ENCODE results near the gene FAM120A. TPM values are rescaled to one million over a fixed set of nuclear protein-coding genes. Genes with fewer than 3 reads are reported as not detected.

Gene FAM120A
- polyA plus RNA-seq, 3 donors, result 70.7 to 75.1 (median 73.2) TPM

DNA sequence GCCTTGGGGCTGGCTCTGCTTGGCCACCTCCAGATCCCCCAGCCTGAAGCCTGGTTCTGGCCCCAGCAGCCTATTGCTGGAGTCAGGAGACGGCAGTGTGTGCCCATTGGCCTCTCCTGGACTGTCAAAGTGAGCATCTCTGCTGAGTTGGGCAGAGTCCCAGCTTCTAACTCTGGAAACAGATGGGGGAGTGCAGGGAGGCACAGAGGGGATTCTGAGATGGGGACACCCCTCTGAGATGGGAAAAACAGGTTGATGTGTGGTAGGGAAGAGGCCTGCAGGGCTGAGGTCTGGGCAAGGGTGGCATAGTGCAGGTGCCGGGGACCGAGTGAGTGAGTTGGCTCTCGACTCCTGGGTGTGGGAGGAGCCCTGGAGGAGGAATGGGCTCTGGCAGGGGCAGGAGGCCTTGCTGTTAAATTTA is 152.4 kb downstream of the FAM120A start:
- no peak for DNase-seq (ENCODE audit: low read depth in 3 of 3, low spot score in 2 of 3)

DNA sequence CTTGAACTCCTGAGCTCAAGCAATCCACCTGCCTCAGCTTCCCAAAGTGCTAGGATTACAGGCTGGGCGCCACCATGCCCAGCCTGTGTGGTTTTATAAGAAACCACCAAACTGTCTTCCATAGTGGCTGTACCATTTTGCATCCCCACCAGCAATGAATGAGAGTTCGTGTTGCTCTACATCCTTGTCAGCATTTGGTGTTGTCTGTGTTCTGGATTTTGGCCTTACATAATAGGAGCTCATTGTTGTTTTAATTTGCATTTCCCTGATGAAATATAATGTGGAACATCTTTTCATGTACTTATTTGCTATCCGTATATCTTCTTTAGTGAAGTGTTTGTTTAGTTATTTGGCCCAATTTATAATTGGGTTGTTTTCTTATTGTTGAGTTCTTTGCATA is 154.7 kb downstream of the FAM120A start:
- no peak for DNase-seq (ENCODE audit: low read depth in 3 of 3, low spot score in 2 of 3)

DNA sequence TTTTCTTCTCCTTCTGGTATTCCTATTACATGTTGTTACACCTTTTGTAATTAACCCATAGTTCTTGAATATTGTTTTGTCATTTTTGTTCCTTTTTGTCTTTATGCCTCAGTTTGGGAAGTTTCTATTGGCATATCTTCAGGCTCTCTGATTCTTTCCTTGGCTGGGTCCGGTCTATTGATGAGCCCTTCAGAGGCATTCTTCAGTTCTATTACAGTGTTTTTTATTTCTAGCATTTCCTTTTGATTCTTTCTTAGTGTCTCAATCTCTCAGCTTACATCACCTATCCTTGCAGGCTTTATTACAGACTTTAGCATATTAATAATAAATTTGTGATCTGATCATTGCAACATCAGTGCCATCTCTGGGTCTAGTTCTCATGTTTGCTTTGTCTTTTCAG is 158.7 kb downstream of the FAM120A start:
- no peak for DNase-seq (ENCODE audit: low read depth in 3 of 3, low spot score in 2 of 3)

DNA sequence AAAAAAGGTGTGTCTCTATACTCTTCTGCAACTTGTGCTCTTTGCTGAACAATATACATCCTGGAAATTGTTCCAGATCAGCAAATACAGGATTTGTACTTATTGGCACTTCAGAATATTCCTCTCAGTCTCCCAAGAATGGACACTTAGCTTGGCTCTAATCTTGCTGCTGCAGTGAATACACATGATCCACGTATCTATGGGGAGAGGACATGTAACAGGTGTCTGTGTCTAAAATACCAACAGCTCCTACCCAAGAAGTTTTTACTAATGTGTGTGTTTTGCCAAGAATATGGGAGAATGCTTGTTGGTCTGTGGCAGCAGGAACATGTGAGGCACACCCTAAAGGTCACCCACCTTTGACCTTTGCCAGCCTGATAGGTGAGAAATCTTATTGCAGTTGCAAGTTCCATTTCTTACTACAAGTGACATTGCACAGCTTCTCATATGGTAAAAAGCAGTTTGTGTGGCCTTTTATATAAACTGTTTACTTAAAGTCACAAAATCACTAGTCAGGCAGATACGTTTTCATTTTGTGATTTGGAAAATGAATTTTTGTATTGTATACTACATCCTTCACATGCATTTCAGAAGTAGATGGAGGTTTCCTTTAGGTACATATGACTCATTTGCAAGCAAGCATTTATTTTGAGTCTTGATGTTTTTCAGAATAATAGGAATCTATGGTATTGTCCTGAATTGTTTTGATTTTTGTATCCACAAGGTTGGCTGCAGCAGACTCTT is 160.7 kb downstream of the FAM120A start:
- no peak for DNase-seq (ENCODE audit: low read depth in 3 of 3, low spot score in 2 of 3)

DNA sequence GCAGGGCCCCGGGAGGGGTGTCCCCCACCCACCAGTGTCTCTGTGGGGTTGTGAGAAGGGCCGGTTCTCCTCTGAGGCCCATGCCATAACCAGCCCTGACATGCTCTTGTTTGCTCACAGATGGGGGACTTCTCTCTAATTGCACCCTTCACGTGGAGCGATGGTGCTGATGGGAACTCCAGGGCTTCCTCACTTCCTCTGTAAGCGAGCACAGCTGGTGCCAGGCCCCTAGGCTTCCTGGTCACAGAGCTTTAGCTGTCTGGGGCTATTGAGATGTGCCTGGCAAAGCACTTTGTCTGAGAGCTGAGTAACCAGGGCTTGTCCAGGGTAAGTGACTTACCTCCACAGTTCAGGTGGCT is 161.3 kb downstream of the FAM120A start:
- DNase-seq (ENCODE audit: low read depth in 3 of 3, low spot score in 2 of 3), result no peak

DNA sequence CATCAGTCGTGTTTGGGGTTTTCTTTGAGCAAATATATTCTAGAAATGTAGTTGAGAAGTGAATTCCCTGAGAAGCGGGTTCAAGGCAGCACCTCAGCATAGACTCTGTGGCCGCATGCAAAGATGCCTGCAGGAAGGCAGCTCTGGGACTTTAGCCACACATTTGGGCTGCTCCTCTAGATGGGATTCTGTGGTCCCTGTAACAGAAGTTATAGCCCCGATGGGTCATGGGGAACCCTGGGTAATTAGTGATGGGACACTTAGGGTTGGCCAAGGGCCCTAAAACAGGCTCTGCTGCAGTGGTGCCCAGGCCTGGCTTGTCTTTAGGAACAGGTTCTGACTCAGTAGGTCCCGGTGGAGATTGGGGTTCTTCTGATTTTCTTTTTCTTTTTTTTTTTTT is 161.7 kb downstream of the FAM120A start:
- DNase-seq (ENCODE audit: low read depth in 3 of 3, low spot score in 2 of 3), result no peak

DNA sequence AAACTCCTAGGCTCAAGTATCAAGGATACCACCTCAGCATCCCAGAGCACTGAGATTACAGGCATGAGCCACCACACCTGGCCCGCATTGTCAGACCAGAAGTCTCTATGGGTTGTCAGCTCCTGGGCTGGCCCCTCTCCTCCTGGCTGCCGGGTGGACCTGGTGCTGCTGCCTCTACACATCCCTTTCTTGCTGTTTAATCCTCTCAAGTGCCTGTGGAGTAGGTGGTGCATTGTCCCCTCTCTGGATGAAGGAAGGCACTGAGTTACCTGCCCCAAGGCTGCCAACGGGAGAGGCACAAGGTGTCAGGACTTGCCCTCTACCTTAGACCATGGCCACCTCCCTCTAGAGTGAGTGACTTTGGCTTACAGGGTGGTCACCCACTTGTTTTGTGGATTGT is 162.3 kb downstream of the FAM120A start:
- no peak for DNase-seq (ENCODE audit: low read depth in 3 of 3, low spot score in 2 of 3)

DNA sequence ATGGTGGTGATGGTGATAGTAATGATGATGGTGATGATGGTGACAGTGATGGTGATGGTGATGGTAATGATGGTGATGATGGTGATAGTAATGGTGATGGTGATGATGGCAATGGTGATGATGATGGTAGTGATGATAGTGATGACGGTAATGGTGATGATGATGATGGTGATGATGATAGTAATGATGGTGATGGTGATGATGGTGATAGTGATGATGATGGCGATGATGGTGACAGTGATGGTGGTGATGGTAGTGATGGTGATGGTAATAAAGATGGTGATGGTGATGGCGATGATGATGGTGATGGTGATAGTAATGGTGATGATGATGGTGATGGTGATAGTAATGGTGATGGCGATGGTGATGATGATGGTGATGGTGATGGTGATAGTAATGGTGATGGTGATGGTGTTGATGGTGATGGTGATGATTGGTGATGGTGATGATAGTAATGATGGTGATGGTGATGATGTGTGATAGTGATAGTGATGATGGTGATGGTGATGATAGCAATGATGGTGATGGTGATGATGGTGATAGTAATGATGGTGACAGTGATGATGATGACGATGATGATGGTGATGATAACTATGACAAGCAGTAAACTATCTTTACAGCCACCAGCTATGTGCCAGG is 163.5 kb downstream of the FAM120A start:
- no peak for DNase-seq (ENCODE audit: low read depth in 3 of 3, low spot score in 2 of 3)

Other genes starting within 250 kb of the FAM120A start
- gene FAM120AOS, start 1.9 kb downstream of the FAM120A start, polyA plus RNA-seq (ENCODE audit: insufficient read length in 3 of 3), result 10 to 100 TPM; 64.5 to 69.4 (median 65.2) TPM
- gene PHF2, start 124.9 kb downstream of the FAM120A start, polyA plus RNA-seq (ENCODE audit: insufficient read length in 3 of 3), result 10 to 100 TPM; 34.8 to 37.6 (median 35.3) TPM

Data from right renal cortex interstitium (tissue), 3 donors.